SK-N-MC (cell line): ENCODE measurements around the gene VPS8.

Experiments
- EZH2 ChIP-seq: fragments of 200-600 bp; sonication (generic); IDR thresholded peaks from one replicate; pipeline ENCODE4 v1.6.1; 2017; ENCODE audit warnings: antibody characterized with exemption
- FOXP2 ChIP-seq: optimal IDR thresholded peaks from 2 replicates; pipeline ENCODE3; 2011; ENCODE audit warnings: mild to moderate bottlenecking, moderate library complexity; ENCODE audit not compliant: insufficient read depth; ENCODE audit errors: extremely low read length, control extremely low read depth
- POLR2AphosphoS5 ChIP-seq: IDR thresholded peaks from 2 replicates; pipeline ENCODE4 v1.6.1; 2012; ENCODE audit warnings: mild to moderate bottlenecking, low read depth, low read length, borderline replicate concordance

DNA sequence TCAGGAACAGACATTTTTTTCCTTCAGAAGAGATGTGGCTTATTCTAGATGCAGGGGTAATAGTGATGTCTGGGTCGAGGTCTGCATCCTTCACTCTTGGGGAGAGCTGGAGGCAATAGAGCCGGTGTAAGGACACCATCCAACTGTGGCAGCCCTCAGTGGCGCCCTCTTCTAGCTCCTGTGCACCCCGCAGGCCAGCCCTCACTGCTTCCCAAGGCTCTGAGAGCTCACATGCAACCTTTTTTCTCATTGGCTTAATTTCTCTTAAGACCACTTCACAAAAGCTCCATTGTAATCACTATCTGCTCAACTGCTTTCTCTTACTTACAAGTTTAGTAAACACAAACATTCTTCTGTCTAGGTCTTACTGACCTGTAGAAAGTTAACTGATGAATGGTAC is 3.9 kb upstream of the VPS8 start:
- TF ChIP-seq EZH2 (no peak), POLR2AphosphoS5 (no peak), FOXP2 (no peak)
